ENCODE measurements around the gene SCCPDH.

DNA sequence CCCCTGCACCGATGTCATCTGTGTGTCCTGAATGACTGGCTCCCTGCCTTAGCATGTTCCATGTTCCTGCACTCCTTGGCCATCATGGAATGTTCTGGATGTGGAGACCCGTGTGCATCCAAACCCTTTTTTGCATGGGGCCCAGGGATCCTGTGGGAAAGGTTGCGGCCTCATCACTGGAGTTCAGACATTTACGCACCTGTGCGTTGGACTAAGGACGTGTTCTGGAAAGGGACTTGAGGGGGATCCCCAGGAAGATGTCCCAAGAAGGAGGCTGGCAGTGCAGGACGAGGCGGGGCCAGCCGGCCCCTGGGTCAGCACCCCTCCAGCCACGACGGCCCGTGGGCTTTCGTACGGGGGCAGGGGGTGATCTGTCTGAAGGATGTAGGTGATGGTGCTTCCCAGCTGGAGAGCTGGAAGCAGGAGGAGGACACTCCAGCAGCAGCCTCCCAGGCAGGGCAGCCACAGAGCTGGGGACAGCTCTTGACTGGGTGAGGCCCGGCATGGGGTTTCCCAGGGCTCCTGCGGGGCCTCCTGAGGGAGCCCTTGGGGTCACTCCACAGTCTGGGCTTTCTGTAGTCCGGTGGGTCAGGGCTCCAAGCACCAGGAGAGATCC lies 67.2 kb downstream of the SCCPDH start:
- no peak for TF ChIP-seq MTF1 (CRISPR knock-in tag; IDR thresholded peaks at IDR 0.05)
- TF ChIP-seq POLR2A (IDR thresholded peaks at IDR 0.05; ENCODE audit: insufficient read depth in 1 of 2, low read depth in 2 of 2, low read length in 2 of 2), result no peak
- TF ChIP-seq RAD21 (CRISPR knock-in tag; IDR thresholded peaks at IDR 0.05), result no peak
- TF ChIP-seq POLR2AphosphoS5 (IDR thresholded peaks at IDR 0.05; ENCODE audit: low read depth, low read length), result no peak
- no peak for TF ChIP-seq ZFX (CRISPR knock-in tag; IDR thresholded peaks at IDR 0.05; ENCODE audit: low read depth)
- TF ChIP-seq NR1H2 (CRISPR knock-in tag; IDR thresholded peaks at IDR 0.05; ENCODE audit: borderline replicate concordance, low read depth), result no peak
- TF ChIP-seq ZNF674 (CRISPR knock-in tag; IDR thresholded peaks at IDR 0.05; ENCODE audit: low read depth), result no peak
- TF ChIP-seq, protein P1, sequence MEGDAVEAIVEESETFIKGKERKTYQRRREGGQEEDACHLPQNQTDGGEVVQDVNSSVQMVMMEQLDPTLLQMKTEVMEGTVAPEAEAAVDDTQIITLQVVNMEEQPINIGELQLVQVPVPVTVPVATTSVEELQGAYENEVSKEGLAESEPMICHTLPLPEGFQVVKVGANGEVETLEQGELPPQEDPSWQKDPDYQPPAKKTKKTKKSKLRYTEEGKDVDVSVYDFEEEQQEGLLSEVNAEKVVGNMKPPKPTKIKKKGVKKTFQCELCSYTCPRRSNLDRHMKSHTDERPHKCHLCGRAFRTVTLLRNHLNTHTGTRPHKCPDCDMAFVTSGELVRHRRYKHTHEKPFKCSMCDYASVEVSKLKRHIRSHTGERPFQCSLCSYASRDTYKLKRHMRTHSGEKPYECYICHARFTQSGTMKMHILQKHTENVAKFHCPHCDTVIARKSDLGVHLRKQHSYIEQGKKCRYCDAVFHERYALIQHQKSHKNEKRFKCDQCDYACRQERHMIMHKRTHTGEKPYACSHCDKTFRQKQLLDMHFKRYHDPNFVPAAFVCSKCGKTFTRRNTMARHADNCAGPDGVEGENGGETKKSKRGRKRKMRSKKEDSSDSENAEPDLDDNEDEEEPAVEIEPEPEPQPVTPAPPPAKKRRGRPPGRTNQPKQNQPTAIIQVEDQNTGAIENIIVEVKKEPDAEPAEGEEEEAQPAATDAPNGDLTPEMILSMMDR (CRISPR knock-in tag; IDR thresholded peaks at IDR 0.05), result no peak
- TF ChIP-seq, protein P2, sequence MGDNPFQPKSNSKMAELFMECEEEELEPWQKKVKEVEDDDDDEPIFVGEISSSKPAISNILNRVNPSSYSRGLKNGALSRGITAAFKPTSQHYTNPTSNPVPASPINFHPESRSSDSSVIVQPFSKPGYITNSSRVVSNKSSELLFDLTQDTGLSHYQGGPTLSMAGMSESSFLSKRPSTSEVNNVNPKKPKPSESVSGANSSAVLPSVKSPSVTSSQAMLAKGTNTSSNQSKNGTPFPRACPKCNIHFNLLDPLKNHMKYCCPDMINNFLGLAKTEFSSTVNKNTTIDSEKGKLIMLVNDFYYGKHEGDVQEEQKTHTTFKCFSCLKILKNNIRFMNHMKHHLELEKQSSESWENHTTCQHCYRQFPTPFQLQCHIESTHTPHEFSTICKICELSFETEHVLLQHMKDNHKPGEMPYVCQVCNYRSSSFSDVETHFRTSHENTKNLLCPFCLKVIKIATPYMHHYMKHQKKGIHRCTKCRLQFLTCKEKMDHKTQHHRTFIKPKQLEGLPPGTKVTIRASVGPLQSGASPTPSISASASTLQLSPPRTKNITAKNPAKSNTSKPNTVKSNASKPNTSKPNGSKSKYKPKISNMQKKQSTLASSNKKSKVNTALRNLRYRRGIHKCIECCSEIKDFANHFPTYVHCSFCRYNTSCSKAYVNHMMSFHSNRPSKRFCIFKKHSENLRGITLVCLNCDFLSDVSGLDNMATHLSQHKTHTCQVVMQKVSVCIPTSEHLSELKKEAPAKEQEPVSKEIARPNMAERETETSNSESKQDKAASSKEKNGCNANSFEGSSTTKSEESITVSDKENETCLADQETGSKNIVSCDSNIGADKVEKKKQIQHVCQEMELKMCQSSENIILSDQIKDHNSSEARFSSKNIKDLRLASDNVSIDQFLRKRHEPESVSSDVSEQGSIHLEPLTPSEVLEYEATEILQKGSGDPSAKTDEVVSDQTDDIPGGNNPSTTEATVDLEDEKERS (CRISPR knock-in tag; IDR thresholded peaks at IDR 0.05), result no peak
- TF ChIP-seq SOX6 (IDR thresholded peaks at IDR 0.05), result no peak
- TF ChIP-seq SOX6 (CRISPR knock-in tag; IDR thresholded peaks at IDR 0.05), result no peak
- TF ChIP-seq, protein P3, sequence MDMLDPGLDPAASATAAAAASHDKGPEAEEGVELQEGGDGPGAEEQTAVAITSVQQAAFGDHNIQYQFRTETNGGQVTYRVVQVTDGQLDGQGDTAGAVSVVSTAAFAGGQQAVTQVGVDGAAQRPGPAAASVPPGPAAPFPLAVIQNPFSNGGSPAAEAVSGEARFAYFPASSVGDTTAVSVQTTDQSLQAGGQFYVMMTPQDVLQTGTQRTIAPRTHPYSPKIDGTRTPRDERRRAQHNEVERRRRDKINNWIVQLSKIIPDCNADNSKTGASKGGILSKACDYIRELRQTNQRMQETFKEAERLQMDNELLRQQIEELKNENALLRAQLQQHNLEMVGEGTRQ (IDR thresholded peaks at IDR 0.05; ENCODE audit: low read depth, low read length), result no peak
- TF ChIP-seq, protein P3 (CRISPR knock-in tag; IDR thresholded peaks at IDR 0.05; ENCODE audit: borderline replicate concordance), result no peak

All from HepG2 (cell line).